PC-3 (cell line): ENCODE results near the gene RAB26. TPM values are rescaled to one million over a fixed set of nuclear protein-coding genes. Genes with fewer than 3 reads are reported as not detected.

Experiments used
- ATAC-seq: fragments of 200-7000 bp; cut with Tn5 transposase; 2 replicates; pipeline ENCODE4 v1.9.1; 2020; ENCODE audit warnings: mild to moderate bottlenecking, moderate library complexity
- BruUV-seq: library from RNA; stranded (reverse); fragments of 400-500 nt; replicated peaks from 2 replicates; lab custom pipeline; 2021; lab: Mats Ljungman, UMichigan
- CTCF ChIA-PET: fragments of 300-600 bp; sonication (Branson Sonifier 250); formaldehyde crosslinking; loops from one replicate; lab custom pipeline; 2022; ENCODE audit warnings: antibody characterized with exemption; lab: Charles Lee
- POLR2A ChIA-PET: fragments of 300-600 bp; sonication (Branson Sonifier 250); formaldehyde crosslinking; loops from one replicate; lab custom pipeline; 2022; ENCODE audit warnings: antibody characterized with exemption; ENCODE audit not compliant: unreplicated experiment; lab: Charles Lee
- DNase-seq: peaks from one replicate; pipeline ENCODE4 v3.0.0-alpha.2; 2015
- H2AFZ ChIP-seq: fragments of 300-600 bp; sonication (generic); 2 replicates; pipeline ENCODE4 v1.6.0; 2016; ENCODE audit warnings: antibody characterized with exemption, low read length
- H3F3A ChIP-seq: fragments of 300-600 bp; sonication (generic); one replicate; pipeline ENCODE4 v1.6.0; 2017; ENCODE audit warnings: antibody characterized with exemption, low read length, control low read depth, mild to moderate bottlenecking; ENCODE audit not compliant: unreplicated experiment
- H3K27ac ChIP-seq: fragments of 300-600 bp; sonication (generic); 2 replicates; pipeline ENCODE4 v1.5.1; 2016; ENCODE audit warnings: mild to moderate bottlenecking, low read length
- H3K27me3 ChIP-seq: fragments of 300-600 bp; sonication (generic); 2 replicates; pipeline ENCODE4 v1.6.1; 2016; ENCODE audit warnings: low read length, mixed read lengths
- H3K36me3 ChIP-seq: fragments of 300-600 bp; sonication (generic); 2 replicates; pipeline ENCODE4 v1.6.1; 2016; ENCODE audit warnings: low read depth, mixed run types, low read length, mixed read lengths
- H3K4me1 ChIP-seq: fragments of 300-600 bp; sonication (generic); 2 replicates; pipeline ENCODE4 v1.5.1; 2016; ENCODE audit warnings: low read length; ENCODE audit not compliant: insufficient read depth
- H3K4me2 ChIP-seq: fragments of 300-600 bp; sonication (generic); 2 replicates; pipeline ENCODE4 v1.6.0; 2016; ENCODE audit warnings: low read length
- H3K4me3 ChIP-seq: fragments of 300-600 bp; sonication (generic); 2 replicates; pipeline ENCODE4 v1.5.1; 2016; ENCODE audit warnings: mild to moderate bottlenecking, low read length, mixed read lengths
- H3K79me2 ChIP-seq: fragments of 300-600 bp; sonication (generic); 2 replicates; pipeline ENCODE4 v1.6.1; 2017; ENCODE audit warnings: low read length, mixed read lengths
- H3K9ac ChIP-seq: fragments of 300-600 bp; sonication (generic); 2 replicates; pipeline ENCODE4 v1.6.0; 2016; ENCODE audit warnings: mild to moderate bottlenecking, low read length
- H3K9me2 ChIP-seq: fragments of 300-600 bp; sonication (generic); replicated peaks from 2 replicates; pipeline ENCODE4 v1.6.1; 2016; ENCODE audit warnings: mixed run types, low read length, mixed read lengths
- H3K9me3 ChIP-seq: fragments of 300-600 bp; sonication (generic); 2 replicates; pipeline ENCODE4 v1.6.1; 2016; ENCODE audit warnings: low read length, mixed read lengths
- H4K20me1 ChIP-seq: fragments of 300-600 bp; sonication (generic); 2 replicates; pipeline ENCODE4 v1.6.1; 2016; ENCODE audit warnings: low read length, mixed read lengths
- CTCF ChIP-seq: fragments of 300-600 bp; sonication (generic); conservative IDR thresholded peaks from 2 replicates; pipeline ENCODE4 v1.5.1; 2017; ENCODE audit warnings: antibody characterized with exemption, low read depth, mild to moderate bottlenecking, low read length
- EZH2 ChIP-seq: fragments of 300-600 bp; sonication (generic); IDR thresholded peaks from one replicate; pipeline ENCODE4 v1.6.1; 2017; ENCODE audit warnings: antibody characterized with exemption, mild to moderate bottlenecking, low read length; ENCODE audit not compliant: unreplicated experiment
- EZH2phosphoT487 ChIP-seq: fragments of 300-600 bp; sonication (generic); IDR thresholded peaks from 2 replicates; pipeline ENCODE4 v1.6.1; 2018; ENCODE audit warnings: mild to moderate bottlenecking, antibody characterized with exemption, low read length, borderline replicate concordance
- intact Hi-C: fragments of 100-400 bp; cut with micrococcal nuclease; formaldehyde crosslinking; loops from 2 replicates; pipeline ENCODE4 v1.9.0; 2023
- total RNA-seq: library from RNA; depleted of rRNA; stranded (reverse); fragments of >200 nt; gene quantifications from 2 replicates; pipeline ENCODE4 v1.2.3, GENCODE V29; 2014

RAB26 gene
- total RNA-seq, 1 experiment from 2014 or later = 5.6 TPM

GRCh38 chr16:2174396-2175131, 26.1 kb downstream of the RAB26 start:
- no peaks in the 10 kb centered on the region for H3K9me2 ChIP-seq
- H4K20me1 ChIP-seq = no peaks in the 10 kb centered on the region
- H3K4me1 ChIP-seq = no peaks in the 10 kb centered on the region
- no peaks in the 10 kb centered on the region for H3K9me3 ChIP-seq
- H3K4me2 ChIP-seq = no peak overlapping the region
- no peak overlapping the region for H3K27ac ChIP-seq
- H3K4me3 ChIP-seq = no peak overlapping the region
- H3K36me3 ChIP-seq = no peaks in the 10 kb centered on the region
- no TSS peak for BruUV-seq
- DNase-seq (no peak), ATAC-seq (no peak)
- H3K79me2 ChIP-seq = no peaks in the 10 kb centered on the region
- no peak for TF ChIP-seq CTCF
- no peak for TF ChIP-seq EZH2
- no peak for TF ChIP-seq EZH2phosphoT487
- POLR2A ChIA-PET = no interaction called here
- H2AFZ ChIP-seq = no peak overlapping the region
- H3K9ac ChIP-seq = no peak overlapping the region
- H3F3A ChIP-seq = no peaks in the 10 kb centered on the region
- H3K27me3 ChIP-seq = no peaks in the 10 kb centered on the region
- intact Hi-C loops = no loop called here
- CTCF ChIA-PET = no interaction called here

GRCh38 chr16:2175454-2175853, 27.0 kb downstream of the RAB26 start:
- Histone ChIP-seq H3K4me2 (no peak overlapping the region), H3K9ac (no peak overlapping the region), H3K9me2 (no peaks in the 10 kb centered on the region), H3K4me1 (no peaks in the 10 kb centered on the region), H3K79me2 (no peaks in the 10 kb centered on the region), H3F3A (no peaks in the 10 kb centered on the region), H3K27me3 (no peaks in the 10 kb centered on the region), H4K20me1 (no peaks in the 10 kb centered on the region), H2AFZ (no peak overlapping the region), H3K27ac (no peak overlapping the region), H3K4me3 (no peak overlapping the region), H3K36me3 (no peaks in the 10 kb centered on the region), H3K9me3 (no peaks in the 10 kb centered on the region)
- ATAC-seq (no peak), DNase-seq (no peak)
- POLR2A ChIA-PET = no interaction called here
- CTCF ChIA-PET = no interaction called here
- TF ChIP-seq EZH2phosphoT487 = no peak
- TF ChIP-seq CTCF = no peak
- no peak for TF ChIP-seq EZH2
- no TSS peak for BruUV-seq
- intact Hi-C loops = no loop called here

- ATAC-seq (no peak), DNase-seq (no peak)
- intact Hi-C loops = no loop called here
- no peak overlapping the region for H3K9ac ChIP-seq
- BruUV-seq = no TSS peak
- H3K27ac ChIP-seq = no peak overlapping the region
- H3K79me2 ChIP-seq = no peaks in the 10 kb centered on the region
- ChIA-PET CTCF (no interaction called here), POLR2A (no interaction called here)
- no peak overlapping the region for H3K4me3 ChIP-seq
- H3K27me3 ChIP-seq = no peaks in the 10 kb centered on the region
- H3K9me3 ChIP-seq = no peaks in the 10 kb centered on the region
- no peaks in the 10 kb centered on the region for H3F3A ChIP-seq
- TF ChIP-seq CTCF (no peak), EZH2phosphoT487 (no peak), EZH2 (no peak)
- H4K20me1 ChIP-seq = no peaks in the 10 kb centered on the region
- no peaks in the 10 kb centered on the region for H3K9me2 ChIP-seq
- no peak overlapping the region for H3K4me2 ChIP-seq
- H3K36me3 ChIP-seq = no peaks in the 10 kb centered on the region
- no peaks in the 10 kb centered on the region for H3K4me1 ChIP-seq
- H2AFZ ChIP-seq = no peak overlapping the region
Measured at GRCh38 chr16:2176047-2176446, 27.6 kb downstream of the RAB26 start.
